Measurements from ENCODE around the gene HTRA1.

- TF ChIP-seq POLR2AphosphoS5 (IDR thresholded peaks at IDR 0.05; ENCODE audit: low read depth, low read length), result no peak
- TF ChIP-seq REST (IDR thresholded peaks at IDR 0.05; ENCODE audit: insufficient read depth in 1 of 2, low read depth in 2 of 2, low read length in 2 of 2), result no peak
- no peak for TF ChIP-seq TAF1 (IDR thresholded peaks at IDR 0.05; ENCODE audit: borderline replicate concordance, insufficient read depth, low read length)
- TF ChIP-seq SIN3A (IDR thresholded peaks at IDR 0.05; ENCODE audit: borderline replicate concordance, insufficient read depth, low read length), result no peak
- TF ChIP-seq FOXP2 (optimal IDR thresholded peaks at IDR 0.05; ENCODE audit: borderline replicate concordance, extremely low read depth, extremely low read length, insufficient read depth), result no peak
These were observed 83.1 kb downstream of the HTRA1 start for GRCh38 chr10:122544493-122544892.

All from PFSK-1 (cell line).